Middle frontal gyrus (tissue), 1 donor: ENCODE measurements around the gene MEIS2.
A peak's percentile ranks its signal among the peaks of the same experiment; 100 is the strongest.

Source experiments
- DNase-seq: peaks from one replicate; pipeline ENCODE4 v3.0.0-alpha.2; 2015; ENCODE audit warnings: low spot score; ENCODE audit errors: extremely low spot score

Gene MEIS2

GRCh38 chr15:37100109-37100965, at the start of gene MEIS2:
Gene MEIS2, minus strand, starts transcription at chr15:37100549. Its CDS starts 1,083 bp downstream, at chr15:37099466.
- DNase-seq: peak; percentile 77

- DNase-seq: no peak
These were observed 48.8 kb upstream of the MEIS2 start for GRCh38 chr15:37149146-37149545.

GRCh38 chr15:37148714-37149113, 48.4 kb upstream of the MEIS2 start:
- no peak for DNase-seq

- no peak for DNase-seq
These were observed 43.0 kb upstream of the MEIS2 start for GRCh38 chr15:37143351-37143750.

- DNase-seq: no peak
These were observed 42.0 kb upstream of the MEIS2 start for GRCh38 chr15:37142371-37142770.

- no peak for DNase-seq
These were observed 40.2 kb upstream of the MEIS2 start for GRCh38 chr15:37140531-37141058.

GRCh38 chr15:37138591-37139215, 38.4 kb upstream of the MEIS2 start:
- no peak for DNase-seq

- no peak for DNase-seq
These were observed 36.9 kb upstream of the MEIS2 start for GRCh38 chr15:37137221-37137620.

- no peak for DNase-seq
These were observed 36.3 kb upstream of the MEIS2 start for GRCh38 chr15:37136666-37137065.

GRCh38 chr15:37135225-37135624, 34.9 kb upstream of the MEIS2 start:
- DNase-seq: no peak

GRCh38 chr15:37134699-37135131, 34.4 kb upstream of the MEIS2 start:
- DNase-seq: no peak

- no peak for DNase-seq
These were observed 33.9 kb upstream of the MEIS2 start for GRCh38 chr15:37134244-37134643.

- DNase-seq: no peak
These were observed 33.3 kb upstream of the MEIS2 start for GRCh38 chr15:37133602-37134001.

- no peak for DNase-seq
These were observed 32.6 kb upstream of the MEIS2 start for GRCh38 chr15:37132826-37133417.

- no peak for DNase-seq
These were observed 31.3 kb upstream of the MEIS2 start for GRCh38 chr15:37131621-37132020.

- no peak for DNase-seq
These were observed 30.0 kb upstream of the MEIS2 start for GRCh38 chr15:37130356-37130755.

GRCh38 chr15:37125143-37125542, 24.8 kb upstream of the MEIS2 start:
- no peak for DNase-seq

GRCh38 chr15:37124331-37124730, 24.0 kb upstream of the MEIS2 start:
- no peak for DNase-seq

- DNase-seq: no peak
These were observed 22.4 kb upstream of the MEIS2 start for GRCh38 chr15:37122703-37123102.

GRCh38 chr15:37121492-37121891, 21.1 kb upstream of the MEIS2 start:
- DNase-seq: no peak

GRCh38 chr15:37117030-37117429, 16.7 kb upstream of the MEIS2 start:
- no peak for DNase-seq

- no peak for DNase-seq
These were observed 15.2 kb upstream of the MEIS2 start for GRCh38 chr15:37115538-37115937.
